Measurements from ENCODE around the gene MYCN.

The MYCN gene

GRCh38 chr2:15985531-15985930, 45.2 kb downstream of the MYCN start:
- Histone ChIP-seq H3K79me2 (no peaks in the 10 kb centered on the region), H3K36me3 (ENCODE audit: control insufficient read depth, insufficient read depth, low read length) (no peaks in the 10 kb centered on the region), H3K4me1 (no peaks in the 10 kb centered on the region), H3K27me3 (ENCODE audit: control insufficient read depth, insufficient read depth, low read length) (no peaks in the 10 kb centered on the region), H2AFZ (no peak overlapping the region), H3K27ac (no peak overlapping the region), H3K4me3 (ENCODE audit: low read depth, low read length) (no peak overlapping the region), H3K4me2 (ENCODE audit: low read length) (no peak overlapping the region), H3K9ac (no peak overlapping the region), H3K9me3 (ENCODE audit: control insufficient read depth, low read length) (no peaks in the 10 kb centered on the region)
- no peak for TF ChIP-seq CTCF (IDR thresholded peaks at IDR 0.05)

- no peak overlapping the region for H3K27ac ChIP-seq
- no peak overlapping the region for H3K9ac ChIP-seq
- H3K9me3 ChIP-seq (ENCODE audit: control insufficient read depth, low read length): no peaks in the 10 kb centered on the region
- TF ChIP-seq CTCF (IDR thresholded peaks at IDR 0.05): no peak
- no peaks in the 10 kb centered on the region for H3K79me2 ChIP-seq
- H2AFZ ChIP-seq: no peak overlapping the region
- H3K4me3 ChIP-seq (ENCODE audit: low read depth, low read length): no peak overlapping the region
- H3K36me3 ChIP-seq (ENCODE audit: control insufficient read depth, insufficient read depth, low read length): no peaks in the 10 kb centered on the region
- H3K4me2 ChIP-seq (ENCODE audit: low read length): no peak overlapping the region
- no peaks in the 10 kb centered on the region for H3K4me1 ChIP-seq
- no peaks in the 10 kb centered on the region for H3K27me3 ChIP-seq (ENCODE audit: control insufficient read depth, insufficient read depth, low read length)
Observed at GRCh38 chr2:15986068-15986560, 45.8 kb downstream of the MYCN start.

- TF ChIP-seq CTCF (IDR thresholded peaks at IDR 0.05): no peak
- H3K79me2 ChIP-seq: no peaks in the 10 kb centered on the region
- no peaks in the 10 kb centered on the region for H3K4me1 ChIP-seq
- H3K4me2 ChIP-seq (ENCODE audit: low read length): no peak overlapping the region
- no peaks in the 10 kb centered on the region for H3K36me3 ChIP-seq (ENCODE audit: control insufficient read depth, insufficient read depth, low read length)
- no peak overlapping the region for H3K27ac ChIP-seq
- no peaks in the 10 kb centered on the region for H3K27me3 ChIP-seq (ENCODE audit: control insufficient read depth, insufficient read depth, low read length)
- H2AFZ ChIP-seq: no peak overlapping the region
- H3K4me3 ChIP-seq (ENCODE audit: low read depth, low read length): no peak overlapping the region
- no peaks in the 10 kb centered on the region for H3K9me3 ChIP-seq (ENCODE audit: control insufficient read depth, low read length)
- no peak overlapping the region for H3K9ac ChIP-seq
Observed at GRCh38 chr2:15986644-15987043, 46.3 kb downstream of the MYCN start.

GRCh38 chr2:15988733-15989132, 48.4 kb downstream of the MYCN start:
- no peak for TF ChIP-seq CTCF (IDR thresholded peaks at IDR 0.05)
- H3K9me3 ChIP-seq (ENCODE audit: control insufficient read depth, low read length): no peaks in the 10 kb centered on the region
- H2AFZ ChIP-seq: no peak overlapping the region
- H3K4me2 ChIP-seq (ENCODE audit: low read length): no peak overlapping the region
- H3K27me3 ChIP-seq (ENCODE audit: control insufficient read depth, insufficient read depth, low read length): no peaks in the 10 kb centered on the region
- no peak overlapping the region for H3K9ac ChIP-seq
- H3K36me3 ChIP-seq (ENCODE audit: control insufficient read depth, insufficient read depth, low read length): no peaks in the 10 kb centered on the region
- H3K79me2 ChIP-seq: no peaks in the 10 kb centered on the region
- no peaks in the 10 kb centered on the region for H3K4me1 ChIP-seq
- H3K27ac ChIP-seq: no peak overlapping the region
- no peak overlapping the region for H3K4me3 ChIP-seq (ENCODE audit: low read depth, low read length)

GRCh38 chr2:15989559-15989958, 49.2 kb downstream of the MYCN start:
- Histone ChIP-seq H3K4me3 (ENCODE audit: low read depth, low read length) (no peak overlapping the region), H3K9me3 (ENCODE audit: control insufficient read depth, low read length) (no peaks in the 10 kb centered on the region), H3K27me3 (ENCODE audit: control insufficient read depth, insufficient read depth, low read length) (no peaks in the 10 kb centered on the region), H3K4me2 (ENCODE audit: low read length) (no peak overlapping the region), H3K4me1 (no peaks in the 10 kb centered on the region), H3K79me2 (no peaks in the 10 kb centered on the region), H2AFZ (no peak overlapping the region), H3K9ac (no peak overlapping the region), H3K27ac (no peak overlapping the region), H3K36me3 (ENCODE audit: control insufficient read depth, insufficient read depth, low read length) (no peaks in the 10 kb centered on the region)
- TF ChIP-seq CTCF (IDR thresholded peaks at IDR 0.05): no peak

Data from parathyroid adenoma (tissue), 2 donors.